HAP-1 (cell line): ENCODE results near the gene NAB2.

Source experiments
- DNase-seq, 2 experiments: peaks; one replicate each; pipeline ENCODE4 v3.0.0-alpha.2; 2016 to 2020; ENCODE audit warnings: low spot score in 2 of 2
- H3K27me3 ChIP-seq: fragments of 250-450 bp; sonication (Bioruptor Pico); 2 replicates; pipeline ENCODE4 v1.5.1; 2020; ENCODE audit warnings: low read depth, mild to moderate bottlenecking, moderate library complexity
- H3K36me3 ChIP-seq: fragments of 250-450 bp; sonication (Bioruptor Pico); replicated peaks from 2 replicates; pipeline ENCODE4 v1.5.1; 2020; ENCODE audit warnings: mild to moderate bottlenecking
- H3K4me1 ChIP-seq: fragments of 250-450 bp; sonication (Bioruptor Pico); 2 replicates; pipeline ENCODE4 v1.5.1; 2020; ENCODE audit warnings: mild to moderate bottlenecking
- H3K4me3 ChIP-seq: fragments of 250-450 bp; sonication (Bioruptor Pico); 2 replicates; pipeline ENCODE4 v1.5.1; 2020; ENCODE audit warnings: mild to moderate bottlenecking, moderate library complexity
- H3K9me3 ChIP-seq: fragments of 250-450 bp; sonication (Bioruptor Pico); 2 replicates; pipeline ENCODE4 v1.5.1; 2020; ENCODE audit warnings: mild to moderate bottlenecking, moderate library complexity
- in situ Hi-C: fragments of 300-500 bp; cut with MboI; formaldehyde crosslinking; loops from 3 replicates; pipeline ENCODE4 v1.14.3; 2020; ENCODE audit warnings: low sequenced_read_pairs, inconsistent platforms, mixed read lengths

Gene NAB2

DNA sequence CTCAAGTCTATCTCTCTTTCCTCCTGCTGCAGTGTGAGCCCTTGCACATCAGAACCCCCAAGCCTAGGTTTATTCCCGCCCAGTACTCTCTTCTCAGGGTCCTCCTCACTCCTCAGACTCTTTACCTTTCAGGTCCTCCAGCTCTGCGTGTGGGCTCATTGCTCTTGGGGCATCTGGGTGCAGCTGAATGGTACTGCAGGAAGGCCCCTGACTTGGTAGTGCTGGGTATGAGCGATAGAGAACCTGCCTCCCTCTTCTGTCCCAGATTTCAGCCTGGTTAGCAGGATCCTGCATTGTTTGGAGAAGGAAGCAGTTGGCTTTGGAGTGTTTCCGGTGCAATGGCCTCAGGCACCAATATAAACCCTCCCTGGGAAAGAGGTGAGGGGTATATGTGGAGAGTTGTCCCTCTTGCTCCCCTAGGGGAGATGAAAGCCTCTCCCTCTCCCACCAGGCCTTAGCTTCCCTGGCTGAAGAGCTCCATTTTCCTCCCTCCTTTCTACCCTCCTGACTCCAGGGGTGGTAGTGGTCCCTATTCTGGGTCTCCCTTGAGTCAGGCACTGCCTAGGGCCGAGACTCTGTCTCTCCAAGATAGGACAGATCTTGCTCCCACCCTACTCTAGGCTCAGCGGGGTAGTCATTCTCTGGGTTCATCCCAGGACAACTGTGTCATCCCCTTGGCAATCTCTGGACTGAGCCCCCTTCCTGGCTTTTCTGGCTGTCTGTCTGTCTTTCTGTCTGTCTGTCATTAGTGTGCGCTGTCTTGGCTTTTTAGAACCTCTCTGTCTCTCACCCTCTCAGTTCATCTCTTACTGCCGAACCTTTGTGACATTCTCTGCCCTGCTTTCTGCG, 43.2 kb downstream of the NAB2 start:
- Histone ChIP-seq H3K4me1 (peaks cover 5% of the 10 kb centered on the region), H3K4me3 (no peak overlapping the region), H3K36me3 (no peaks in the 10 kb centered on the region), H3K27me3 (no peaks in the 10 kb centered on the region), H3K9me3 (no peaks in the 10 kb centered on the region)
- in situ Hi-C loops: loop anchor here (5.0 kb wide), 1 partner anchor 50 kb away; no protein-coding TSS in a partner anchor
- DNase-seq: no peak

DNA sequence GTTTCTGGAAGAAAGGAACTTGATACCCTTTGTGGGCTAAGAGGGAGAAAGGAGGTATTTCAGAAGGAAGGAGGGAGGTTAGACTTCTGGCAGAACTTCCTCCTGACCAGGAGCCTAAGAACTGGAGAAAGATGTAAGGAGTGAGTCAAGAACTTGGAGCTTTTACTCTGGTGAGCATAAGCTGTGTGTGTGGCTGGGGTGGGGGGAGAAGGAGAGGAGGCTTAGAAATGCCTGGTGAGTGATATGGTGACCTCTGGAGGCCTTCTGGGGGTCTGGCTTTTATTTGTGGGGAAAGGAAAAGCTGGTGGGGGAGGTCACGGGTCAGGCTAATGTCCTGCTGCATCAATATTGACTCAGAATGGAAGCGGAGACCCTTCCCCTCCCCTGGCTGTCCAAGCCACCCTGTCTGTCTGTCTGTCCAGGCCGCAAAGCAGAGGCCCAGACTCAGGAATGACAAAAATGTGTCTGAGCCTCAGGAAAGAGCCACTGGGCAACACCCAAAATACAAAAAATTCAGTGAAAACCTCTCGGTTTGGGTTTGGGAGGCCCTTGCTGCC, 44.2 kb downstream of the NAB2 start:
- in situ Hi-C loops: loop anchor here (5.0 kb wide), 1 partner anchor 49 kb away; no protein-coding TSS in a partner anchor

DNA sequence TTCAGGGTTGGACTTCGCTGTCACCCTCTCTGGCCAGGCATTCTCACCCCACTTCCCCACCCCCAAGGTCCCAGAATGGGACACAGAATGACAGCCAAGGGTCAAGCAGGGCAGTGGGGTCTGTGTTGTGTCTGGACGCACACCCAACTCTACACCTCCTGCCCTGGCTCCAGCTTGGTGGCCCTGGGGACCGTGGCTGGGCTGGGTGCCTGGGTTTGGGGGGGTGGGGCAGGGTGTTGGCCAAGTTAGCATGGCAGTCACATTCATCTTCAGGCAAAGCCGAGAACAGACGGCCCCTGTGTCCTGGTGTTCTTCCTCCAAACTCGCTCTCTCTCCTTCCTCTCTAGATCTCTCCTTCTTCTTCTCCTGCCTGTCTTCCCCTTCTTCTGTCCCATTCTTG, 45.0 kb downstream of the NAB2 start:
- H3K9me3 ChIP-seq: no peaks in the 10 kb centered on the region
- in situ Hi-C loops: loop anchor here (5.0 kb wide), 1 partner anchor 48 kb away; no protein-coding TSS in a partner anchor
- no peak overlapping the region for H3K4me3 ChIP-seq
- H3K27me3 ChIP-seq: no peaks in the 10 kb centered on the region
- no peak for DNase-seq
- H3K36me3 ChIP-seq: no peaks in the 10 kb centered on the region; the same call in 1 of the 2 replicates
- peaks cover 4% of the 10 kb centered on the region; the same call in 1 of the 2 replicates for H3K4me1 ChIP-seq

More for the DNA sequence above, 44.2 kb downstream of the NAB2 start:
- H3K9me3 ChIP-seq: no peaks in the 10 kb centered on the region
- H3K36me3 ChIP-seq: no peaks in the 10 kb centered on the region
- H3K4me3 ChIP-seq: no peak overlapping the region
- no peak for DNase-seq
- peaks cover 4% of the 10 kb centered on the region; the same call in 1 of the 2 replicates for H3K4me1 ChIP-seq
- no peaks in the 10 kb centered on the region for H3K27me3 ChIP-seq

DNA sequence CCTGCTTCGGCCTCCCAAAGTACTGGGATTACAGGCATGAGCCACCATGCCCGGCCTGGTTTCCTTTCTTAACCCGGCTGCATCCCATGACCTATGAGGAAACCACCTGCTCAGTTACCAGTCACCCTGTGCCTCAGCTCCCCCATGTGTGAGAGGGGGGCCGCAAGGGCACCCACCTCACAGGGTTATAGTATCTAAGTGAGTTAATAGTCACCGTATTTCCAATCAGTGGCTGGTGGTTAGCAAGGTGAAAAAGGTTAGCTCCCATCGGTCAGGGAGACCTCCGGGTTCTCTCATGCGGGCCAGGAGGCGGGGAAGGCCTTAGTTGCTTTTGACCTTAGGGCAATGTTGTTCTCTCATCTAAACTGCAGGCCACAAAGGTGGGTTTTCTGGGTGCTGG, 46.0 kb downstream of the NAB2 start:
- H3K4me3 ChIP-seq: no peak overlapping the region

DNA sequence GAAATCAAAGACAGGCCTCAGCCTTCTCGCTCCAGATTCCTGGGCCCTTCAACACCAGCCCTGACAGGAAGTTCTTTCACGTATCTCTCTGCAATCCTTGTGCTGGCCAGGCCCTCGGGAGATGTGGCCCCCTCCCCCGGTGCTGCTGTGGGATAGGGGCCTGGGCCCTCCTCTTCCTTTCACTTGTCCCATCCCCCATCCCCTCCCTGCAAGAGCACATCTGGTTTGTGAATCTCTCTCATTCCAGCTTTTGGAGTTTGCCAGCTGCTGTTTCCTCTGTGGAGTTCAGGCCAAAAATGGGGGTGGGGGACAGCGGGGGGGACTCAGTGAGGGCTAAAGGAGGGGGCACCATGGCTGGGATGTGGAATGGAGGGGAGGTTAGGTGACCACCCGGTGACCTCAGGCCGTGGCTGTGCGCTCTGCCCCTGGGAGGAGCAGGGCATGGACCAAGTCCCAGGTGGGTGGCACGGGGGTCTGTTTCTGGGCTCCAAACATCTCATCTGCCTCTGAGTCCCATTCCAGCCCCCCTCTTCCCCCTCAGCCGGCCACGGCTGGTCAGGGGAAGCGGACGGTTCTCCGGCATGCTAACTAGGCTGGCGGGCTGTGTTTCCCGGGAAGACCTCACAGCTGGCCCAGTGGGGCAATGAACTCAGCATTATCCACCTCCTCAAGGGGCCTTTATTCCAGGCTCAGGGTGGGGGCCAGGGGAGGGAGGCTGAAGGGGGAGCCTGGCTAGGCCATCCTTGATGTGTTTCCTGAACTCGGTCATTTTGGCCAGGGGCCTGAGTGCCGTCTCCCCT, 46.8 kb downstream of the NAB2 start:
- no peak for DNase-seq
- H3K4me1 ChIP-seq: no peaks in the 10 kb centered on the region
- no peaks in the 10 kb centered on the region for H3K27me3 ChIP-seq
- no peak overlapping the region for H3K4me3 ChIP-seq
- peaks cover 6% of the 10 kb centered on the region; the same call in 1 of the 2 replicates for H3K36me3 ChIP-seq
- in situ Hi-C loops: no loop called here
- H3K9me3 ChIP-seq: no peaks in the 10 kb centered on the region

More for the DNA sequence above, 46.0 kb downstream of the NAB2 start:
- in situ Hi-C loops: loop anchor here (5.0 kb wide), 1 partner anchor 47 kb away; no protein-coding TSS in a partner anchor
- Histone ChIP-seq H3K36me3 (peaks cover 5% of the 10 kb centered on the region; the same call in 1 of the 2 replicates), H3K27me3 (no peaks in the 10 kb centered on the region), H3K9me3 (no peaks in the 10 kb centered on the region), H3K4me1 (peaks cover under 1% of the 10 kb centered on the region; the same call in 1 of the 2 replicates)
- DNase-seq: no peak

DNA sequence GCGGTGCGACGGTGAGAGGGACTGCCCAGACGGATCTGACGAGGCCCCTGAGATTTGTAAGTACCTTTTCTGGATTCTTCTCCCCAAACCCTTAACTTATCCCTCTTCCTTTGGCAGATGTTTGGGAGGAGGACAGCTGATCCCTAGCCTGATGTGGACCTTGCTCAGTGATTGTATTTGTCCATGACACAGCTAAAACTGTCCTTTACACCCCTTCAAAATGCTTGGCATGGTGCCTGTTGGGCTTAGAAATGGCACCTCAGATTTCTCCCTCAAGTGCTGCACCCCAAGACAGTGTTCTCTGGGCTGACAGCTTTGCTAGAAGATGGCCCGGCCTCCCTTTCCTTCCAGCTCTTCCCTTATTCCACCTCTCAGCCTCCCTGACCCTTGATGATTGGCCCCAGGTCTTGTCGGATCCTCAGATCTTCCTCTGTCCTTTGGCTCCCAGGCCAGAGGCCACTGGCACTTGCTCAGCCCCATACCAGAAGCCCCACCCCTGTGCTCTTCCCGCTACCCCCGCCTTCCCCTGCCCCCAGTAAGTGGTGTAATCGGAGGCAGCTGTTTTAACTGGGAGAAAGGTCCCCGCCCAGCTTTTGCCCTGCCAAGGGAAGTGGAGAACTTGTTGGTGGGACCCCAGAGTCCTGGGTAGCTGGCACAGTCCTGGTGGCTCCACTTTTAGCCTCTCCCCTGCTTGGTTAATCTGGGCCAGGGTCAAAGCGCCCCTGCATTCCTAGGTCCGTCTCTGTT, 49.8 kb downstream of the NAB2 start:
- H3K9me3 ChIP-seq: no peaks in the 10 kb centered on the region
- H3K27me3 ChIP-seq: no peaks in the 10 kb centered on the region
- no peak overlapping the region for H3K4me3 ChIP-seq
- peaks cover 6% of the 10 kb centered on the region for H3K36me3 ChIP-seq
- DNase-seq: no peak
- in situ Hi-C loops: no loop called here
- no peaks in the 10 kb centered on the region for H3K4me1 ChIP-seq

DNA sequence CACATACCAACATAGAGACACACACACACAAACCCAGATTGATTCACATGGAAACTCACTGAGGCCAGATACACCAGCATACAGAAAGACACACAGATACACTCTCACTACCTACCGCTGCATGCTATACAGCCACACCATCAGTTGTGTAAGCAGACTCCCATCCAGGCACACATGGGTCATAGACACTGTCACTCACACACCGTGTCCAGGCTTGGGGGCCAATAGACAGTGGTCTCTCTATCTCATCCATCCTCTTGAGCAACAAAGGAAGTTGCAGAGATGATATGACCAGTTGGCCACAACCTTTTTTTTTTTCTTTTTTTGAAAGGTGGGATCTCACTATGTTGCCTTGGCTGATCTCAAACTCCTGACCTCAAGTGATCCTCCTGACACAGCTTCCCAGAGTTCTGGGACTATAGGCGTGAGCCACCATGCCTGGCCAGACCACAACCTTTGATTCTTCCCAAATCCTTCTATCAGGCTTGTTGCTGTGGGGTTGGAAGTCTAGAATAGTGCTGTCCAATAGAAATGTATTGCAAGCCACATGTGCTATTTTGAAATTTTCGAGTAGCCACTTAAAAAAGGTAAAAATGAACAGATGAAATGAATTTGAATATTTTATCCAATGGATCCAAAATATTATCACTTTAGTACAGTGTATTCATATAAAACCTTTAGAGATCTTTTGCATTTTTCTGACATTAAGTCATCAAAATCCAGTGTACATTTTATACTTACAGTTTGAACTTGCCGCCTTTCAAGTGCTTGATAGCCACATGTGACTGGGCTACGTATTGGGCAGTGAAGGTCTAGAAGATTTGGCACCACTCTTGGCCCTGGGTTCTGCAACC, 51.1 kb downstream of the NAB2 start:
- in situ Hi-C loops: no loop called here
- H3K36me3 ChIP-seq: peaks cover 6% of the 10 kb centered on the region
- no peak for DNase-seq
- H3K9me3 ChIP-seq: no peaks in the 10 kb centered on the region
- H3K4me1 ChIP-seq: no peaks in the 10 kb centered on the region
- H3K27me3 ChIP-seq: no peaks in the 10 kb centered on the region
- H3K4me3 ChIP-seq: no peak overlapping the region

DNA sequence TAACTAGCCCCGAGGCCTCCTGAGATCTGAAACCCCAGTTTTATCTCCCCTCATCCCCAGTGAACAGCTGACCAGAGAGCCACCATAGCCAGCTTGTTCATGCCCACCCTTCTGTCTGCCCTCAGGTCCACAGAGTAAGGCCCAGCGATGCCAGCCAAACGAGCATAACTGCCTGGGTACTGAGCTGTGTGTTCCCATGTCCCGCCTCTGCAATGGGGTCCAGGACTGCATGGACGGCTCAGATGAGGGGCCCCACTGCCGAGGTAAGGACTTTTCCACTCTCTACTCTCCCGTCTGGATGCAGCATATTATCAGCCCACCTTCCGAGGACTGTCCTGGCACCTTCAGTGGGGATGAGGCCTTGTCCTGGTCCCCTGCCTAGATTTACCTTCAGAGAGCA, 52.3 kb downstream of the NAB2 start:
- Histone ChIP-seq H3K9me3 (no peaks in the 10 kb centered on the region), H3K4me1 (no peaks in the 10 kb centered on the region), H3K36me3 (peaks cover 6% of the 10 kb centered on the region), H3K27me3 (no peaks in the 10 kb centered on the region), H3K4me3 (no peak overlapping the region)
- DNase-seq: no peak
- in situ Hi-C loops: no loop called here

DNA sequence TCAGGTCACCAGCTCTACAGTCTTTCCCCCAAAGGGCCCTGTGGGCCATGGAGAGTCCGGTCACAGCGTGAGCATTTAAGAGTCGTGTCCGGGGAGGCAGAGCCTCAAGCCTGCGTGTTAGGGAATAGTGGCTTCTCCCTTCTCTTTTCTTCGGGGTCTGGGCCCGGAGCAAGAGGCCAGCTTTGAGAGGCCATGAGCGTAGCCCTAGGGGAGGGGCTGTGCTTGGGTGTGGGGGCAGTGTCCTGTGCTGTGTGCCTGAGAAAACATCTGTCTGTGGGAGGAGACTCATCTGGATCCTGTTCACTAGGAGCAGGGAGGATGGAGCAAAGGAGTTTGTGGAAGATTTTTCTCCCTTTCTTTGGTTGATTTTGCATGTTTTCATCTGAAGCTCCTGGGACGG, 53.2 kb downstream of the NAB2 start:
- in situ Hi-C loops: no loop called here
- Histone ChIP-seq H3K4me3 (no peak overlapping the region), H3K36me3 (peaks cover 6% of the 10 kb centered on the region), H3K9me3 (no peaks in the 10 kb centered on the region), H3K4me1 (no peaks in the 10 kb centered on the region), H3K27me3 (no peaks in the 10 kb centered on the region)
- no peak for DNase-seq

DNA sequence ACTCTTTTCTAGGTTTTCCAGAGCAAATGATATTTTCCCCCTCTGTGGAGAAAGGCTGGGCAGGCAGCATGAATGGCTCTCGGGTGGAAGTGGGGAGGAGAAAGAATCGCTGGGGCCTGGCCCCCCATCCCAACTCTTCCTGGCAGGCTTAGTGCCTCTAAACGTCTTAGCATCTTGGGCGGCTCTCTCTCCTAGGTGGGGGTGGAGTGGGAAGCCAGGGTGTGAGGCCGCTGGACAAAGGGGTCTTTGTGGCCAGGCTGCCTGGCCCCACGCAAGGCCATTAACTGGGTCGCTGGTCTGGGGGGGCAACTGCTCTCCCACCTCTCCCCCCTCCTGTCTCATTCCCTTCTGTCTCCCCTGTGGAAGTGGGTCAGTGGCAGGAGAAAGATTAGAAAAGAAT, 53.8 kb downstream of the NAB2 start:
- in situ Hi-C loops: no loop called here

DNA sequence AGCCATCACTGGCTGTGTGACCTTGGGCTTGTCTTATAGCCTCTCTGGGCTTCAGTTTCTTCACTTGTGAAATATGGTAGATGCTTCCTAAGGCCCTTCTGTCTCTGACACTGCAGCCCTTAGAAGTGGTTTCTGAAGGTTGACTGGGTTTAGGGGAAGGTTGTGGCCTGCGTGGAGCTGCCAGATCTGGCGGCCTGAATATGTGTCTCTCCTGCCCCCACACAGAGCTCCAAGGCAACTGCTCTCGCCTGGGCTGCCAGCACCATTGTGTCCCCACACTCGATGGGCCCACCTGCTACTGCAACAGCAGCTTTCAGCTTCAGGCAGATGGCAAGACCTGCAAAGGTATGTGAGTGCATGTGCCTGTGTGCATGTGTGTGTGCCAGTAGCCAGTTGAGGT, 54.5 kb downstream of the NAB2 start:
- Histone ChIP-seq H3K9me3 (no peaks in the 10 kb centered on the region), H3K27me3 (no peaks in the 10 kb centered on the region), H3K36me3 (peaks cover 6% of the 10 kb centered on the region), H3K4me3 (no peak overlapping the region), H3K4me1 (no peaks in the 10 kb centered on the region)
- in situ Hi-C loops: no loop called here
- DNase-seq: no peak

More for the DNA sequence above, 53.8 kb downstream of the NAB2 start:
- DNase-seq: no peak
- no peak overlapping the region for H3K4me3 ChIP-seq
- no peaks in the 10 kb centered on the region for H3K4me1 ChIP-seq
- peaks cover 6% of the 10 kb centered on the region for H3K36me3 ChIP-seq
- H3K27me3 ChIP-seq: no peaks in the 10 kb centered on the region
- no peaks in the 10 kb centered on the region for H3K9me3 ChIP-seq
